Heart left ventricle (tissue), 16 donors: ENCODE results near the gene MPRIP. TPM values are rescaled to one million over a fixed set of nuclear protein-coding genes. Genes with fewer than 3 reads are reported as not detected.
"Not testable (repeated sequence)": the region's sequence is repeated elsewhere in the genome, so short reads cannot be mapped to it uniquely, and the experiment has no call there.

Experiments
- ATAC-seq, 4 donors: fragments of 200-7000 bp; cut with Tn5 transposase; one replicate each; pipeline ENCODE4 v1.9.1; 2020 to 2022; ENCODE audit warnings: moderate library complexity in 4 of 4, mild to moderate bottlenecking in 3 of 4, moderate number of reproducible peaks in 1 of 4
- DNase-seq, 5 donors: peaks; one replicate each; pipeline ENCODE4 v3.0.0-alpha.2; 2020
- H3K27ac ChIP-seq, 12 donors: fragments of 200-600 bp; sonication (generic) in 4 of 12; one replicate each; pipeline versions ENCODE4 v1.5.0 to v1.8.0; 2016 to 2022; ENCODE audit warnings: mild to moderate bottlenecking in 2 of 12
- H3K27me3 ChIP-seq, 9 donors: fragments of 200-600 bp; sonication (generic) in 2 of 9; one replicate each; pipeline versions ENCODE4 v1.5.1 to v1.8.0; 2016 to 2022; ENCODE audit warnings: mild to moderate bottlenecking in 3 of 9
- H3K36me3 ChIP-seq, 9 donors: fragments of 200-600 bp; sonication (generic) in 2 of 9; one replicate each; pipeline versions ENCODE4 v1.5.0 to v1.8.0; 2018 to 2022; ENCODE audit warnings: mild to moderate bottlenecking in 2 of 9
- H3K4me1 ChIP-seq, 12 donors: fragments of 200-600 bp; sonication (generic) in 4 of 12; one replicate each; pipeline versions ENCODE4 v1.5.0 to v1.8.0; 2016 to 2022; ENCODE audit warnings: mild to moderate bottlenecking in 3 of 12
- H3K4me3 ChIP-seq, 12 donors: fragments of 200-600 bp; sonication (generic) in 4 of 12; one replicate each; pipeline versions ENCODE4 v1.5.0 to v1.8.0; 2017 to 2022; ENCODE audit warnings: mild to moderate bottlenecking in 9 of 12, moderate library complexity in 4 of 12
- H3K9me3 ChIP-seq, 12 donors: fragments of 200-600 bp; sonication (generic) in 4 of 12; one replicate each; pipeline versions ENCODE4 v1.5.0 to v1.8.0; 2016 to 2022; ENCODE audit warnings: mild to moderate bottlenecking in 1 of 12
- POLR2A ChIP-seq, 2 donors: fragments of 450-650 bp; IDR thresholded peaks; one replicate each; pipeline ENCODE4 v1.6.1; 2017; ENCODE audit warnings: antibody characterized with exemption in 2 of 2, mild to moderate bottlenecking in 2 of 2, moderate library complexity in 2 of 2
- WGBS, 4 donors: extraction: QIAGEN DNeasy Blood & Tissue Kit in 2 of 4; methylation state at CpG; one replicate each; pipeline versions ENCODE4 v1.1.5 to v1.1.7; 2013 to 2018; 5-methylcytosine and 5-hydroxymethylcytosine counted together
- intact Hi-C, 10 donors: fragments of 100-400 bp; cut with DNase I; formaldehyde crosslinking; loops; one replicate each; pipeline versions ENCODE4 v1.11.1 to v1.14.2; 2022
- polyA plus RNA-seq, 2 donors: library from polyadenylated mRNA; stranded (reverse); fragments of 200-250 nt; gene quantifications; one replicate each; pipeline ENCODE4 v1.2.3, GENCODE V29; 2013
- total RNA-seq, 9 donors: library from RNA; depleted of rRNA in 2 of 9; stranded (reverse); fragments of >200 nt in 2 of 9; fragmentation: NEBNext Ultra II Directional in 3 of 9; extraction: Animal tissue kit (Norgen Biotek cat#: 25700) in 3 of 9; gene quantifications; one replicate each; pipeline versions ENCODE4 v1.1.0 to v1.2.4, GENCODE V29; 2016 to 2023
- TF ChIP-seq, protein P1 (sequence below), 12 donors: fragments of 200-600 bp; sonication (generic) in 4 of 12; IDR thresholded peaks; one replicate each; pipeline versions ENCODE4 v1.5.0 to v1.8.0; 2018 to 2022; ENCODE audit warnings: antibody characterized with exemption in 12 of 12, mild to moderate bottlenecking in 5 of 12
- donor health status: ischemic (EF 13 %, LVEDD 7.1; RV severe dilation, severe dysfunction).
- donor health status: healthy with polysubstance abuse.
- donor health status: DM: no; HTN: yes; CAD: no.
- donor health status: DM: no; HTN: no; CAD: no.
- donor health status: ischemic (EF 25% LVEDD 6.9; RV normal size, moderate dysfunction).
- donor health status: ischemic (EF 25% LVEDD 5.7; RV mildly dilated, moderate dysfunction).
- donor health status: healthy.
- donor health status: DM: yes; HTN: yes; CAD: no.
- donor health status: ischemic (EF 35%, LVEDD 5.7; RV mildly dilated, moderate dysfunction).
- donor health status: nonischemic (EF 11% LVEDD 7.7; RV severe dilation, severe dysfunction).
- donor health status: DM: yes; HTN: yes; CAD: no.
- donor health status: PGD.
- donor health status: ischemic (EF 29% LVEDD 5.4; RV normal size, mild dysfunction).
- donor health status: nonischemic (EF 23%, LVEDD 6.1; RV moderate dilation, normal function).

The MPRIP gene
- total and polyA plus RNA-seq, 11 donors = 131 to 686 (median 343) TPM

DNA sequence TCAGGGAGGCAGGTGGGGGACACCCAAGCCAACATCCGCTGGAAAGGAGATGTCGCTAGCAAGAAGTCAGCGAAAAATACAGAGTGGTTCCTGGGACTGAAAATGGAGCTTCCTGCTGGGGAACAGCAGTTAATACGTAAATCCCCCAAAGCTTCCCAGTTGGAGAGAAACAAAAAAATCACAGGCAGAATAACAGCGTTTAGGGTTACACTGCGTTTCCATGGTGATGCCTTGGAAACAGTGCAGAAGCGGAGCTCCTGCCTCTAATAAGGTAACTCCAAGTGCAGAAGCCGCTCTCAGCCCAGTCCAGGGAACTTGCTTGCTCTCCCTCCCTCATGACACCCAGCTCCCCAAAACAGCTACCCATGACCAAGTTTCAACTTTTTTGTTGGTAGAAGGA is 90.5 kb downstream of the MPRIP start:
- 85 to 92% (median 88%) methylated on average over 7 to 8 of the region's 8 CpGs for WGBS, 4 donors
- DNase-seq = no peak
- H3K27ac ChIP-seq = no peak overlapping the region

DNA sequence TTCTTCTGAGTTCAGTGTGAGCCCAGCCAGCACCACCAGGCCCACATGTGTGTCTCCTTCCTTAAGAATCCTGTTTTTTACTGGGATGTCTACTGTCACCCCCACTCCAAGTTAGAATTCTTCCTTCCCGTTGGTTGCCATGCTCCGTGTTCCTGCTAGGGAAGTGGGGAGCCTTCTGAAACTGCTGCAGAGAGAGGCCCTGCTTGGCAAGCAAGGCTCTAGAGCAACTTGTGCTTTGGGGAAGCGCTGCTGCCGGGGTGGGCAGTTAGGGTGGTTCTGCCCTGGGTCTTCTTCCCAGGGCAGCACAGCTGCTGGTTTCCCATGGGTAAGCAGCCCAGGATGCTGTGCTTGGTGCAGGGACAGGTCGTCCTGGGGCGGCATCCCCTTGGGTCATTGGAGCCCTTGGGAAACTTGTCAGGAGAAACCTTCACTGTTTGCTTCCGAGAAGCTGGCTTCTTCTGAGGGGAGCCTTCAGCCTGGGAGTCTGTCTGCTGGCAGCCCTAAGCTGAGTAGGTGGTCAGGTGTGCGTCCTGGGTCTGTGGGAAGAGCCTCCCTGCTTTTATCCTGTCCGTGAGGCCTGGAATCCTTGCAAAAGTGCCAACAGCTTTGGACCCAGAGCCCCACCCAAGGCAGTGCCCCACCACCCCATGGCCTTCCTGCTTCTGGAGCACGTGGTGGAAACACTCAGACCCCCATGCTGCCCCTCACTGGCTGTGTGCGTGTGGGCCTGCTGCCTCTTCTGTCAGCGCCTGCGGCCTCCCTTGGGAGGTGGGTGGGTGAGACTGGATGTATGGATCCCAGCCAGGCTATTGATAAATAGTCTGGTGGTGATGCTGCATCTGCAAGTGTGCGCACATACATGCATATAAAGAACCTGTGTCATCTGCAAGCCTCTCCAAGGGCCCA is 92.0 kb downstream of the MPRIP start:
- TF ChIP-seq, protein P1, sequence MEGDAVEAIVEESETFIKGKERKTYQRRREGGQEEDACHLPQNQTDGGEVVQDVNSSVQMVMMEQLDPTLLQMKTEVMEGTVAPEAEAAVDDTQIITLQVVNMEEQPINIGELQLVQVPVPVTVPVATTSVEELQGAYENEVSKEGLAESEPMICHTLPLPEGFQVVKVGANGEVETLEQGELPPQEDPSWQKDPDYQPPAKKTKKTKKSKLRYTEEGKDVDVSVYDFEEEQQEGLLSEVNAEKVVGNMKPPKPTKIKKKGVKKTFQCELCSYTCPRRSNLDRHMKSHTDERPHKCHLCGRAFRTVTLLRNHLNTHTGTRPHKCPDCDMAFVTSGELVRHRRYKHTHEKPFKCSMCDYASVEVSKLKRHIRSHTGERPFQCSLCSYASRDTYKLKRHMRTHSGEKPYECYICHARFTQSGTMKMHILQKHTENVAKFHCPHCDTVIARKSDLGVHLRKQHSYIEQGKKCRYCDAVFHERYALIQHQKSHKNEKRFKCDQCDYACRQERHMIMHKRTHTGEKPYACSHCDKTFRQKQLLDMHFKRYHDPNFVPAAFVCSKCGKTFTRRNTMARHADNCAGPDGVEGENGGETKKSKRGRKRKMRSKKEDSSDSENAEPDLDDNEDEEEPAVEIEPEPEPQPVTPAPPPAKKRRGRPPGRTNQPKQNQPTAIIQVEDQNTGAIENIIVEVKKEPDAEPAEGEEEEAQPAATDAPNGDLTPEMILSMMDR (IDR thresholded peaks at IDR 0.05) = no peak
- TF ChIP-seq POLR2A (IDR thresholded peaks at IDR 0.05) = no peak
- Histone ChIP-seq H3K4me3 (no peak overlapping the region), H3K9me3 (no peaks in the 10 kb centered on the region), H3K27me3 (no peaks in the 10 kb centered on the region), H3K27ac (no peak overlapping the region), H3K36me3 (peaks cover 0 to 99% (median 84%) of the 10 kb centered on the region in 9 donors), H3K4me1 (peaks cover 0 to 31% (median 8%) of the 10 kb centered on the region in 12 donors)
- WGBS, 4 donors = 74 to 82% (median 79%) methylated on average over 9 to 14 of the region's 14 CpGs
- intact Hi-C loops = loop anchor here in 2 of 10 donors (10.0 kb wide), 1 partner anchor 130 kb away; no protein-coding TSS in a partner anchor
- DNase-seq (peak in 1 of 5 donors; percentile 40), ATAC-seq (no peak)

More for the DNA sequence above, 90.5 kb downstream of the MPRIP start:
- H3K4me1 ChIP-seq = peaks cover 0 to 46% (median 16%) of the 10 kb centered on the region in 12 donors
- peaks cover 0 to 98% (median 83%) of the 10 kb centered on the region in 9 donors for H3K36me3 ChIP-seq
- no peak for ATAC-seq
- intact Hi-C loops = loop anchor here in 2 of 10 donors (10.0 kb wide), 1 partner anchor 128 kb away; no protein-coding TSS in a partner anchor
- no peak overlapping the region for H3K4me3 ChIP-seq
- TF ChIP-seq, protein P1 (IDR thresholded peaks at IDR 0.05) = no peak
- TF ChIP-seq POLR2A (IDR thresholded peaks at IDR 0.05) = no peak
- H3K9me3 ChIP-seq = no peaks in the 10 kb centered on the region
- H3K27me3 ChIP-seq = no peaks in the 10 kb centered on the region

- intact Hi-C loops = loop anchor here in 2 of 10 donors (10.0 kb wide), 1 partner anchor 130 kb away; no protein-coding TSS in a partner anchor
- peak; percentile 54 to 77 (median 70) for ATAC-seq
- WGBS, 4 donors = 35 to 53% (median 43%) methylated on average over 2 to 3 of the region's 3 CpGs
- peaks cover 0 to 99% (median 85%) of the 10 kb centered on the region in 9 donors for H3K36me3 ChIP-seq
- H3K27ac ChIP-seq = no peak overlapping the region
- DNase-seq = peak in 3 of 5 donors; percentile 53 to 62 (median 57)
- no peak for TF ChIP-seq POLR2A (IDR thresholded peaks at IDR 0.05)
- TF ChIP-seq, protein P1 (IDR thresholded peaks at IDR 0.05) = no peak
- peaks cover 0 to 31% (median 9%) of the 10 kb centered on the region in 12 donors for H3K4me1 ChIP-seq
- H3K9me3 ChIP-seq = no peaks in the 10 kb centered on the region
- H3K4me3 ChIP-seq = no peak overlapping the region
- no peaks in the 10 kb centered on the region for H3K27me3 ChIP-seq
Observed at GRCh38 chr17:17134957-17135333, 92.7 kb downstream of the MPRIP start.

DNA sequence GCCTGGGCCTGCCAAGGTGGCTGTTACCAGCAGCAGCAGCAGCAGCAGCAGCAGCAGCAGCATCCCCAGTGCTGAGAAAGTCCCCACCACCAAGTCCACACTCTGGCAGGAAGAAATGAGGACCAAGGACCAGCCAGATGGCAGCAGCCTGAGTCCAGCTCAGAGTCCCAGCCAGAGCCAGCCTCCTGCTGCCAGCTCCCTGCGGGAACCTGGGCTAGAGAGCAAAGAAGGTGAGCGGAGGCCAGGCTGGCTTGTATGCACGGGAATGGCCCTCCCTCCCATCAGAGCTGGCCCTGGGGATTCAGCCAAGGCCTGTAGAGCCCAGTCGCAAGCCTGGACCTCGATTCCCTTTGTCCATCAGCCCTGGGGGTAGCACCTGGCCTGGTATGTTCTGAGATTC is 94.0 kb downstream of the MPRIP start:
- not testable (repeated sequence) for ATAC-seq, DNase-seq, H3K27me3 ChIP-seq, H3K9me3 ChIP-seq, H3K4me3 ChIP-seq, H3K27ac ChIP-seq
- peaks cover 0 to 40% (median 12%) of the 10 kb centered on the region in 12 donors for H3K4me1 ChIP-seq
- 75 to 94% (median 90%) methylated on average over 3 to 5 of the region's 5 CpGs for WGBS, 4 donors
- H3K36me3 ChIP-seq = peaks cover 0 to 99% (median 89%) of the 10 kb centered on the region in 9 donors
- intact Hi-C loops = loop anchor here in 2 of 10 donors (10.0 kb wide), 1 partner anchor 131 kb away; no protein-coding TSS in a partner anchor
